Eye (tissue), 1 donor: ENCODE measurements around the gene RRAS.
"Not testable (repeated sequence)": the region's sequence is repeated elsewhere in the genome, so short reads cannot be mapped to it uniquely, and the experiment has no call there.

Experiments
- DNase-seq: peaks from one replicate; pipeline ENCODE4 v3.0.0-alpha.2; 2015

Gene RRAS

GRCh38 chr19:49626226-49626625 lies 13.7 kb downstream of the RRAS start:
- no peak for DNase-seq

GRCh38 chr19:49624967-49625910 lies 14.7 kb downstream of the RRAS start:
- DNase-seq: no peak

GRCh38 chr19:49617860-49618259 lies 22.1 kb downstream of the RRAS start:
- DNase-seq: not testable (repeated sequence)

GRCh38 chr19:49616945-49617344 lies 23.0 kb downstream of the RRAS start:
- DNase-seq: no peak

GRCh38 chr19:49616532-49616931 lies 23.4 kb downstream of the RRAS start:
- no peak for DNase-seq

- DNase-seq: no peak
Measured at GRCh38 chr19:49615861-49616260, 24.1 kb downstream of the RRAS start.

- no peak for DNase-seq
Measured at GRCh38 chr19:49614096-49614833, 25.7 kb downstream of the RRAS start.

GRCh38 chr19:49613374-49613773 lies 26.6 kb downstream of the RRAS start:
- no peak for DNase-seq

- no peak for DNase-seq
Measured at GRCh38 chr19:49609499-49610092, 30.3 kb downstream of the RRAS start.

GRCh38 chr19:49605605-49606004 lies 34.3 kb downstream of the RRAS start:
- no peak for DNase-seq

- DNase-seq: no peak
Measured at GRCh38 chr19:49602806-49603205, 37.1 kb downstream of the RRAS start.

GRCh38 chr19:49601482-49602038 lies 38.4 kb downstream of the RRAS start:
- no peak for DNase-seq

GRCh38 chr19:49599378-49600295 lies 40.3 kb downstream of the RRAS start:
- DNase-seq: no peak

GRCh38 chr19:49597703-49597974 lies 42.3 kb downstream of the RRAS start:
- DNase-seq: no peak

- no peak for DNase-seq
Measured at GRCh38 chr19:49596954-49597702, 42.8 kb downstream of the RRAS start.

GRCh38 chr19:49596407-49596806 lies 43.5 kb downstream of the RRAS start:
- DNase-seq: no peak

GRCh38 chr19:49595819-49596404 lies 44.0 kb downstream of the RRAS start:
- DNase-seq: no peak

GRCh38 chr19:49594993-49595818 lies 44.7 kb downstream of the RRAS start:
- no peak for DNase-seq

- DNase-seq: no peak
Measured at GRCh38 chr19:49594157-49594992, 45.6 kb downstream of the RRAS start.
